Measurements from ENCODE around the gene CHGA.

Gene CHGA

DNA sequence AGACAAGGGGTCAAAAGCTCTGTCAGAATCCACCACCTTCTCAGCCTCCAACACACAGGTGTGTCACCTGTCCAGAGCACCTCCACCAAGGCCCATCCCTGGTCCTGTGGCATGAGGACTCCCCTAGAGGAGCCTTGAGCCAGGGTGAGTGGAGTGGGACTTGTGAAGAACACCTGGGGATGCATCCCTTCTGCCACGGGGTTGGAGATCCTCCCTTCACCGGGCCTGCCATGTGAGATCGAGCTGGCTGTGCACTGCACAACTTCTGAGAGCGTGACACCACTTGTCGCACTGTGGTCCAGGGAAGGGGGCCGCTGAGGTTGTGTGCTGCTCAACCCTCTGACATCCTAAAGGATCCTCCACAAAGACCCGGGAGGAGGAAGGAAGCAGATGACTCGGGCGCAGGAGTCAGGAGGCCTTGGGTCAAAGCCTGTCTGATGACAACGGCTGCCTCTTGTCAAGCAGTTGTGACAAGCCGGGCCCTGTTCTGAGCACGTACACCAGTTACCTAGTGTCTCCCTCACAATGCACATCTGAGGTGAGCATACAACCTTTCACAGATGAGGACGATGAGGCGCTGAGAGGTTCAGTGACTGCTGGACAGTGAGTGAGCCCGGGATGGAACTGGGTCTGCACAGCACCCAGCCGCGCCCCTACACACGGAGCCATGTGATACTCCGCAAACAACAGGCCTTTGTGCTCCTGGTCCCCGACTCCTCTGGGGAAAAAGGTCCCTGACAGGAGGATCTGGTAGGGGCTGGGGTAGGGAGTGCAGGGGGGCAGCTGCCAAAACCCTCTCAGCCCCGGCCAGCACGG lies 35.6 kb downstream of the CHGA start:
- no peaks in the 10 kb centered on the region for H3K27me3 ChIP-seq
- H3K4me3 ChIP-seq (ENCODE audit: low read depth in 1 of 2, low read length in 1 of 2): no peak overlapping the region
- no peak overlapping the region for H3K27ac ChIP-seq
- H3K9me3 ChIP-seq: no peaks in the 10 kb centered on the region
- TF ChIP-seq, protein P1, sequence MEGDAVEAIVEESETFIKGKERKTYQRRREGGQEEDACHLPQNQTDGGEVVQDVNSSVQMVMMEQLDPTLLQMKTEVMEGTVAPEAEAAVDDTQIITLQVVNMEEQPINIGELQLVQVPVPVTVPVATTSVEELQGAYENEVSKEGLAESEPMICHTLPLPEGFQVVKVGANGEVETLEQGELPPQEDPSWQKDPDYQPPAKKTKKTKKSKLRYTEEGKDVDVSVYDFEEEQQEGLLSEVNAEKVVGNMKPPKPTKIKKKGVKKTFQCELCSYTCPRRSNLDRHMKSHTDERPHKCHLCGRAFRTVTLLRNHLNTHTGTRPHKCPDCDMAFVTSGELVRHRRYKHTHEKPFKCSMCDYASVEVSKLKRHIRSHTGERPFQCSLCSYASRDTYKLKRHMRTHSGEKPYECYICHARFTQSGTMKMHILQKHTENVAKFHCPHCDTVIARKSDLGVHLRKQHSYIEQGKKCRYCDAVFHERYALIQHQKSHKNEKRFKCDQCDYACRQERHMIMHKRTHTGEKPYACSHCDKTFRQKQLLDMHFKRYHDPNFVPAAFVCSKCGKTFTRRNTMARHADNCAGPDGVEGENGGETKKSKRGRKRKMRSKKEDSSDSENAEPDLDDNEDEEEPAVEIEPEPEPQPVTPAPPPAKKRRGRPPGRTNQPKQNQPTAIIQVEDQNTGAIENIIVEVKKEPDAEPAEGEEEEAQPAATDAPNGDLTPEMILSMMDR (IDR thresholded peaks at IDR 0.05): no peak
- H3K4me1 ChIP-seq (ENCODE audit: control insufficient read depth in 1 of 2, insufficient read depth in 1 of 2, low read depth in 1 of 2, low read length in 1 of 2): no peaks in the 10 kb centered on the region
- peaks cover 93% of the 10 kb centered on the region for H3K36me3 ChIP-seq

DNA sequence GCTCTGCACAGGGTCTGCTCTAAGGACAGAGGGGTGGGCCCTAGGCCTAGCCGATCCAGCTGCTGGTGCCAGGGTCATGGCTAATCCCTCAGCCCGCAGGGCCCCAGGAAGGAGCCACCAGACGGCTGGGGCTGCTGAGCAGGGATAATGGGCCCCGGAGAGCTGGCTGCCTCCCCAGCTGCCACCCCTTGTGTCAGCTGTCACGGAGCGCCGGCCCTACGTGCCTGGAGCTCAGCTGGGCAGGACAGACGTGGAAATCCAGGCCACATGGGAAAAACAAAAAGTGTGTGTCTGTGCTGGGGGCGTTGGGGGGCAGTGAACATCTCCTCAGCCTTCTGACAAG lies 36.2 kb downstream of the CHGA start:
- H3K36me3 ChIP-seq: peaks cover 88% of the 10 kb centered on the region
- no peaks in the 10 kb centered on the region for H3K4me1 ChIP-seq (ENCODE audit: control insufficient read depth in 1 of 2, insufficient read depth in 1 of 2, low read depth in 1 of 2, low read length in 1 of 2)
- no peaks in the 10 kb centered on the region for H3K9me3 ChIP-seq
- no peak overlapping the region for H3K27ac ChIP-seq
- no peak overlapping the region for H3K4me3 ChIP-seq (ENCODE audit: low read depth in 1 of 2, low read length in 1 of 2)
- no peaks in the 10 kb centered on the region for H3K27me3 ChIP-seq
- TF ChIP-seq, protein P1 (IDR thresholded peaks at IDR 0.05): no peak

DNA sequence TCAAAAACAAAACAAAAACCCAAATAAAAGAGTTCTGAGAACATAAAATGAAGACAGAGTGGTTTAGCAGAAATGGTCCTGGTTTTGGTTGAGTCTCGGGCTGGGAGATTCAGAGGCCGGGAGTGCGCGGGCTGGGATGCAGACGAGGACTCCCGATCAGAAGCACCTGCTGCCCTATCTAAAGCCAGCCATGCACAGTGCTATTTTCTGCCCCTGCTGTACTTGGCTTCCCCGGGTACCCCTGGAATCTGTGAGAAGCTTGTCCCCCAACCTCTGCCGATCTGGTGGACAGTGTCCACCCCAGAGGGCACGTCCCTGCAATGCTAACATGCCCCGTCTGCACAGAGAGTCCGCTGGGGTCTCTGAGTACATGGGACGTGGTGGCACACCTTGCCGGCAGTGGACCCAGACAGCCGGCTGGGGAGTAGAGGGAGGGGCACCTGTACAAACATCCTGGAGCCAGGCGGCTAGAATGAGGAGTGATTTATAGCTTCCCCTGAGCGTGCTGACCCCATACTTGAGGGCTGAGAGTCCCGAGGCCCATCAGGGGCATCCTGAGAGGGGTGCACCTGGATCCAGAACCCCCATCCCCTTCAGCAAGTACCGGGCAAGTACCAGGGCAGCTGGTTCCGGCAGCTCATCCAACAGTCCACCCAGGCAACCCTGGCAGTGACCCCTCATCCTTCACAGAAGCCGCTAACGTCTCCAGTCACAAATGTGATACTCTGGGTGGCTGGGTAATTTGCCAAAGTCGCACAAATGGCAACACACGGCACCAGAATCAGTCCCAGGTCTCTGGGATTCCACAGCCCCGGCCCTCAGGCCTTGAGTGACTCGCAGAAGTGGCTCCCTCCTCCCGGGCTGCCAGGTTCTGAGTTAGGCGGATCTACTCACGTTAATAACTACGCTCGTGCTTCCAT lies 37.1 kb downstream of the CHGA start:
- no peak overlapping the region for H3K27ac ChIP-seq
- TF ChIP-seq, protein P1 (IDR thresholded peaks at IDR 0.05): no peak
- H3K27me3 ChIP-seq: no peaks in the 10 kb centered on the region
- H3K36me3 ChIP-seq: peaks cover 79% of the 10 kb centered on the region
- no peaks in the 10 kb centered on the region for H3K4me1 ChIP-seq (ENCODE audit: control insufficient read depth in 1 of 2, insufficient read depth in 1 of 2, low read depth in 1 of 2, low read length in 1 of 2)
- no peak overlapping the region for H3K4me3 ChIP-seq (ENCODE audit: low read depth in 1 of 2, low read length in 1 of 2)
- no peaks in the 10 kb centered on the region for H3K9me3 ChIP-seq

DNA sequence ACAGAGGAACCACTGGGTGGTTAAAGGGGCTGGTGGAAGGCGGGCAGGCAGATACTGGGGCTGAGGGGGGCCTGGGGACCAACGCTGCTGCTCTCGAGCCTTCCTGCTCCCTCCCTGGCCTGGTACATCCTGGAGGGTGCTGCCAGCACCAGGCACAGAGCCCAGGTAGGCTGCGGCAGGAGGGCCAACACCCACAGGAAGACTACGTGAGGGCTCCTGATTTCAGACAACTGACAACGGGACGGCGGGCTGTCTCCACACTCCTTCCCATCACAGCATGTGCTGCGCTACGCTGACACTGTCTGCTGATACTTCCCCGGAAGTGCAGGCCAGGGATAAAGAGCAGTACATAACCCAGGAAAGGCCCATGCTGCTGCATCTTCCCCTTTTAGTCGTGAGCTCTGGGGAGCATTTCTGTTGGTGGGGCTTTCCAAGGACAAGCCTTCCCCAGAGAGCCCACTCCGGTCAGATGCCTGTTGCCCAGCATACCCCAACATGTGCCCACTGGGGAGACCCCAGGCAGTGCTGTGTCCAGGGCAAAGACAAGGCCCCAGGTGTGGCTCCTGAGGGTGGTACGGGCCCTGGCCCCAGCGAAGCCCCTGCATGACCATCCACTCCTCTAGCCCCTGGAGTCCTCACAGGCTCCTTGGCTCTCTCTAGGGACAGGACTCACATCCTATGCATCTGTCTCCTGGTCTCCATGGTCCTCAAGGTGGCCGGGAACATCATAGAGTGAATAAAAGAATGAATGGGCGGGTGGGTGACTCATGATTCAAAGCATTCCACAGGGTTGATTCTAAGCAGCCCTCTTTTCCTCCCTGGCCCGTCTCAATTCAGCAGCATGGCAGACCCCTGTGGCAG lies 38.0 kb downstream of the CHGA start:
- Histone ChIP-seq H3K27me3 (no peaks in the 10 kb centered on the region), H3K4me1 (ENCODE audit: control insufficient read depth in 1 of 2, insufficient read depth in 1 of 2, low read depth in 1 of 2, low read length in 1 of 2) (no peaks in the 10 kb centered on the region), H3K27ac (no peak overlapping the region), H3K4me3 (ENCODE audit: low read depth in 1 of 2, low read length in 1 of 2) (no peak overlapping the region), H3K9me3 (no peaks in the 10 kb centered on the region), H3K36me3 (peaks cover 70% of the 10 kb centered on the region)
- TF ChIP-seq, protein P1 (IDR thresholded peaks at IDR 0.05): no peak

DNA sequence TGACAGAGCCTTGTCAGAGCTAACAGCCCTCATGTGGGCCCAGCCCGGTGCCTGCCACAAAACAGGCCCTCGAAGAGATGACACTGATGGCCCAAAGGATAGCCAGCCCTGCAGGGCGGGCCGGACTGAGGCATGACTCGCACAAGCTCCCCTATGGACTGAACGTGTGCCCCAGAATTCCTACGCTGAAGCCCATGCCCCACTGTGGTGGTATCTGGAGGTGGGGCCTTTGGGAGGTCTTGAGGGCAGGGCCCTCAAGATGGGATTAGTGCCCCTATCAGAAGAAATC lies 38.6 kb downstream of the CHGA start:
- Histone ChIP-seq H3K27me3 (no peaks in the 10 kb centered on the region), H3K27ac (no peak overlapping the region), H3K4me3 (ENCODE audit: low read depth in 1 of 2, low read length in 1 of 2) (no peak overlapping the region), H3K36me3 (peaks cover 64% of the 10 kb centered on the region), H3K4me1 (ENCODE audit: control insufficient read depth in 1 of 2, insufficient read depth in 1 of 2, low read depth in 1 of 2, low read length in 1 of 2) (no peaks in the 10 kb centered on the region), H3K9me3 (no peaks in the 10 kb centered on the region)
- TF ChIP-seq, protein P1 (IDR thresholded peaks at IDR 0.05): no peak

All from neutrophil (primary cell).